ENCODE results near the gene SAP30L. TPM values are rescaled to one million over a fixed set of nuclear protein-coding genes. Genes with fewer than 3 reads are reported as not detected.

SAP30L gene
- total RNA-seq, 4 donors from 2014 or later = 34.9 to 54.9 (median 46.2) TPM

DNA sequence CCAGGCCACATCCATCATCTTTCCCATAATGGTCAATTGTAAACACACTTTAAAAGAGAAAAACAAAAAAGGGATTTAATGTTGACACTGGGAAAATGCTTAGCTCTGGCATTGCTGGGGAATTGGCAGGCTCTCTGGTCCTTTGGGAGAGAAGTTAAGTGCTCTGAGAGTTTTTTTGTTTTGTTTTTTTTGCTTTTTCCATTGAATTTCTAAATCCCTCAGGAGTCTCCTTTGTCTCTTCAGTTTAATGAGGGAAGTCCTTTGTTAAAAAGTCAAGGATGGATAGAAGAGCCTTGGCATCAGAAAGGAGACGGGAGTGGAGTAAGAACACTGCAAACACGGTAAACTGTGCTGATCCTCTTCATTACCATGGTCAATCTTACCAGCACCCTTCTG is 39.3 kb downstream of the SAP30L start:
- peaks cover 9 to 97% (median 78%) of the 10 kb centered on the region in 4 donors for H3K27me3 ChIP-seq
- H3K4me3 ChIP-seq = no peak overlapping the region
- H3K4me1 ChIP-seq = peaks cover 13 to 33% (median 22%) of the 10 kb centered on the region in 4 donors
- WGBS = 15% methylated on average over 2 of the region's 2 CpGs
- no peak overlapping the region for H3K27ac ChIP-seq (replicated peaks in 1 of 4)
- TF ChIP-seq EP300 (IDR thresholded peaks at IDR 0.05) = no peak
- no peak for TF ChIP-seq CTCF (IDR thresholded peaks at IDR 0.05)
- no peak for TF ChIP-seq POLR2A (IDR thresholded peaks at IDR 0.05; ENCODE audit: low read depth)
- no peak for TF ChIP-seq POLR2AphosphoS5 (IDR thresholded peaks at IDR 0.05)
- no peak for DNase-seq (ENCODE audit: extremely low spot score)
- no peaks in the 10 kb centered on the region for H3K36me3 ChIP-seq
- intact Hi-C loops (cut with DNase I) = no loop called here
- H3K9me3 ChIP-seq = no peaks in the 10 kb centered on the region

- no peaks in the 10 kb centered on the region for H3K9me3 ChIP-seq
- no peak for TF ChIP-seq POLR2AphosphoS5 (IDR thresholded peaks at IDR 0.05)
- no peak for TF ChIP-seq POLR2A (IDR thresholded peaks at IDR 0.05; ENCODE audit: low read depth)
- TF ChIP-seq CTCF (IDR thresholded peaks at IDR 0.05) = no peak
- TF ChIP-seq EP300 (IDR thresholded peaks at IDR 0.05) = no peak
- H3K27ac ChIP-seq (replicated peaks in 1 of 4) = no peak overlapping the region
- no peak overlapping the region for H3K4me3 ChIP-seq
- H3K36me3 ChIP-seq = no peaks in the 10 kb centered on the region
- DNase-seq (ENCODE audit: extremely low spot score) = no peak
- intact Hi-C loops (cut with DNase I) = no loop called here
- WGBS = 16% methylated on average over 6 of the region's 6 CpGs
- H3K27me3 ChIP-seq = peaks cover 7 to 95% (median 70%) of the 10 kb centered on the region in 4 donors
- H3K4me1 ChIP-seq = peaks cover 13 to 32% (median 22%) of the 10 kb centered on the region in 4 donors
Measured at GRCh38 chr5:154485850-154486426, 40.1 kb downstream of the SAP30L start.

DNA sequence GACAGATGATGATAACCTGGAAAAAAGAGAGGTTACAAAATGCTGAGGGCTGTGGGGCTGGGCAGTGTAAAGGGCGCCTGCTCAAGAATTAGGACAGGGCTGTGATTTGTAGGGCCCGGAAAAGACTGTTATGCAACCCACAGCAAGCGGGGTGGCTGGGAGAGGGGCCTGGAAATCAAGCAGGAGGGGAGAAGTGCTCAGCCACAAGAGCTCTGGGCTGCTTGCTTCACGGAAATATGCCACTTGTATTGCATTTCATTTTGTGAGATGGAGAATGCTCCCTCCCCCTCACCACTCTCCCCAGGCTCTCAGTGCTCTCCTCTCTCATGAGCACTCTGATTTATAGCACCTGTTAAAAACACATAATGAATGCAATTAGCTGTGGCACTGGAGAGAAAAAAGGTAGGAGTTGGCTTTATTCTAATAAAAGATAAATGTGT is 40.6 kb downstream of the SAP30L start:
- no peaks in the 10 kb centered on the region for H3K36me3 ChIP-seq
- H3K4me3 ChIP-seq = no peak overlapping the region
- no peaks in the 10 kb centered on the region for H3K9me3 ChIP-seq
- TF ChIP-seq EP300 (IDR thresholded peaks at IDR 0.05) = no peak
- TF ChIP-seq POLR2AphosphoS5 (IDR thresholded peaks at IDR 0.05) = no peak
- no peak for TF ChIP-seq CTCF (IDR thresholded peaks at IDR 0.05)
- TF ChIP-seq POLR2A (IDR thresholded peaks at IDR 0.05; ENCODE audit: low read depth) = no peak
- no peak for DNase-seq (ENCODE audit: extremely low spot score)
- 7% methylated on average over 4 of the region's 4 CpGs for WGBS
- H3K27me3 ChIP-seq = peaks cover 3 to 94% (median 65%) of the 10 kb centered on the region in 4 donors
- intact Hi-C loops (cut with DNase I) = no loop called here
- H3K4me1 ChIP-seq = peaks cover 13 to 32% (median 22%) of the 10 kb centered on the region in 4 donors
- H3K27ac ChIP-seq (replicated peaks in 1 of 4) = no peak overlapping the region

DNA sequence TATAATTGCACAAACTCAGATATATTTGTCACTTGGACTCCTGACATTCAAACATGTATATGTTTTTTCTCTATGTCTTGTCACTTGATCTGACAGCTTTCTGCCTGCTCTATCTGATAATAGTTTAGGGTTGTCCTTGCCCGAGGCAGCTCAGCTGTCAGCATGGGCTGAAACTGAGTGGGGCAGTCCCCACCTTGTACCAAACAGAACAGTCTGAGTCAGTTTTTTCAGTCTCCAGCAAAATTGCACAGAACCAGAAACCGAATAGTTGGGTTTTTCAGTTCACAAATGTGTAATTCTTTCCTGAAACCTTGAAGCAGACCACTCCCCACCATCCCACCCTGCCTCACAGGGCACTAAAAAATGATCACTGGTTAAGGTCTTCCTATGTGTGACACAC is 41.7 kb downstream of the SAP30L start:
- peaks cover 13 to 29% (median 18%) of the 10 kb centered on the region in 4 donors for H3K4me1 ChIP-seq
- no peaks in the 10 kb centered on the region for H3K9me3 ChIP-seq
- H3K4me3 ChIP-seq = no peak overlapping the region
- H3K27ac ChIP-seq (replicated peaks in 1 of 4) = no peak overlapping the region
- TF ChIP-seq CTCF (IDR thresholded peaks at IDR 0.05) (no peak), POLR2A (IDR thresholded peaks at IDR 0.05; ENCODE audit: low read depth) (no peak), POLR2AphosphoS5 (IDR thresholded peaks at IDR 0.05) (no peak), EP300 (IDR thresholded peaks at IDR 0.05) (no peak)
- peaks cover 3 to 93% (median 58%) of the 10 kb centered on the region in 4 donors for H3K27me3 ChIP-seq
- no peak for DNase-seq (ENCODE audit: extremely low spot score)
- intact Hi-C loops (cut with DNase I) = no loop called here
- H3K36me3 ChIP-seq = no peaks in the 10 kb centered on the region
- WGBS = 25% methylated on average over 2 of the region's 2 CpGs

GRCh38 chr5:154491941-154492340 is 46.1 kb downstream of the SAP30L start:
- WGBS = 74% methylated on average over 2 of the region's 2 CpGs
- TF ChIP-seq POLR2AphosphoS5 (IDR thresholded peaks at IDR 0.05) (no peak), CTCF (IDR thresholded peaks at IDR 0.05) (no peak), POLR2A (IDR thresholded peaks at IDR 0.05; ENCODE audit: low read depth) (no peak), EP300 (IDR thresholded peaks at IDR 0.05) (no peak)
- H3K36me3 ChIP-seq = no peaks in the 10 kb centered on the region
- H3K27ac ChIP-seq (replicated peaks in 1 of 4) = no peak overlapping the region
- H3K4me1 ChIP-seq = no peaks in the 10 kb centered on the region
- intact Hi-C loops (cut with DNase I) = no loop called here
- no peak for DNase-seq (ENCODE audit: extremely low spot score)
- peaks cover 0 to 80% (median 21%) of the 10 kb centered on the region in 4 donors for H3K27me3 ChIP-seq
- no peaks in the 10 kb centered on the region for H3K9me3 ChIP-seq
- no peak overlapping the region for H3K4me3 ChIP-seq
